Measurements from ENCODE around the gene KDM1A.

KDM1A gene

DNA sequence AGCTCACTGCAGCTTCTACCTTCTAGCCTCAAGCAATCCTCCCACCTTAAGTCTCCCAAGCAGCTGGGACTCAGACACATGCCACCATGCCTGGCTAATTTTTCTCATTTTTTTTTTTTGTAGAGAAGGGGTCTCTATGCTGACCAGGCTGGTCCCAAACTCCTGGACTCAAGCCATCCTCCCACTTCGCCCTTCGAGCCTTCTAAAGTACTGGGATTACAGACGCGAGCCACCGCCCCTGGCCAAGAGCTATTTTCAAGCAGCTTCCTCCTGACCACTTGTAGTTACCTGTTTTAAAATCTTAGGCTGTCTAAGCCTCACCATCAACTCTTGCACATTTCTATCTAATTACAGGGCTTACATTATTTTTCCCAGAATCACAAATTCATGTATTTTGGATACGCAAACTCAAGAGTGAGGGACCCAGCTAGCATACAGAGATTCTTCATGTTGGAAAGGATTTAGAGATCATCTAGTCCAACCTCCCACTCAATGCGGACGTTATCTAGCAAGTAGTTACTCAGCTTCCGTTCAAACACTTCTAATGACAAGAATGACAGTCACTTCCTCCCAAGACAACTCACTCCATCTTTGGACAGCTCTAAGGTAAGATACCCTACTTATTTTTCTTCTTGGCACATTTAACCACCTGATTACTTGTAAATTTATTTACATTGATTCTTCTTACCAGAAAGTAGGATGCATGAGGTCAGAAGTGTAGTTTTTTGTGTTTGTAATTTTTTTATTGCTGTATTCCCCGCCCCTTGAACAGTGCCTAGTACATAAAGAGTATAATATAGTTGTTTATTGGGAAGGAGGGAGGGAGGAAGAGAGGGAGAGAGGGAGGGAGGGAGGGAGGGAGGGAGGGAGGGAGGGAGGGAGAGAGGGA, 84.0 kb downstream of the KDM1A start:
- no peak for DNase-seq (ENCODE audit: low read depth)
- H3K4me3 ChIP-seq (ENCODE audit: control insufficient read depth, low read depth, low read length): no peak overlapping the region
- no peak for TF ChIP-seq CTCF (IDR thresholded peaks at IDR 0.05; ENCODE audit: control insufficient read depth, insufficient read depth, low read depth, low read length, missing control alignments)

- no peak for DNase-seq (ENCODE audit: low read depth)
- no peak for TF ChIP-seq CTCF (IDR thresholded peaks at IDR 0.05; ENCODE audit: control insufficient read depth, insufficient read depth, low read depth, low read length, missing control alignments)
- H3K4me3 ChIP-seq (ENCODE audit: control insufficient read depth, low read depth, low read length): no peak overlapping the region
Measured at GRCh38 chr1:23108918-23109533, 89.8 kb downstream of the KDM1A start.

DNA sequence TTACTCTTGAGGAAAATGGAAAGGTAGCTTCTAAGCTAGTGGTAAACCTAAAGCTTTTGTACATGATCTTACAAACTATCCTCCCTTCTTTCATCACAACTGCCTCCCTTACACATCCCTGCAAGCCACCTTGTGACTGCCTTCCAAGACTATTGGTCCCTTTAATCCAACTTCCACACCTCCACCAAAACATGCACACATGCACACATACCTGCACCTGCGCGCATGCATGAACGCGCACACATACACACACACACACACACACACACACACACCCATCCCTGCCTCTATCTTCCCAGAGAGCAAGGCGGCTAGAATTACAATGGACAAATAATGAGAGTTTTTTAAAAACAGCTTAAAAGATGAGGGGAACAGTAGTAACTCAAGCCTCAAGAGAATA, 91.1 kb downstream of the KDM1A start:
- no peak for DNase-seq (ENCODE audit: low read depth)
- no peak overlapping the region for H3K4me3 ChIP-seq (ENCODE audit: control insufficient read depth, low read depth, low read length)
- no peak for TF ChIP-seq CTCF (IDR thresholded peaks at IDR 0.05; ENCODE audit: control insufficient read depth, insufficient read depth, low read depth, low read length, missing control alignments)

DNA sequence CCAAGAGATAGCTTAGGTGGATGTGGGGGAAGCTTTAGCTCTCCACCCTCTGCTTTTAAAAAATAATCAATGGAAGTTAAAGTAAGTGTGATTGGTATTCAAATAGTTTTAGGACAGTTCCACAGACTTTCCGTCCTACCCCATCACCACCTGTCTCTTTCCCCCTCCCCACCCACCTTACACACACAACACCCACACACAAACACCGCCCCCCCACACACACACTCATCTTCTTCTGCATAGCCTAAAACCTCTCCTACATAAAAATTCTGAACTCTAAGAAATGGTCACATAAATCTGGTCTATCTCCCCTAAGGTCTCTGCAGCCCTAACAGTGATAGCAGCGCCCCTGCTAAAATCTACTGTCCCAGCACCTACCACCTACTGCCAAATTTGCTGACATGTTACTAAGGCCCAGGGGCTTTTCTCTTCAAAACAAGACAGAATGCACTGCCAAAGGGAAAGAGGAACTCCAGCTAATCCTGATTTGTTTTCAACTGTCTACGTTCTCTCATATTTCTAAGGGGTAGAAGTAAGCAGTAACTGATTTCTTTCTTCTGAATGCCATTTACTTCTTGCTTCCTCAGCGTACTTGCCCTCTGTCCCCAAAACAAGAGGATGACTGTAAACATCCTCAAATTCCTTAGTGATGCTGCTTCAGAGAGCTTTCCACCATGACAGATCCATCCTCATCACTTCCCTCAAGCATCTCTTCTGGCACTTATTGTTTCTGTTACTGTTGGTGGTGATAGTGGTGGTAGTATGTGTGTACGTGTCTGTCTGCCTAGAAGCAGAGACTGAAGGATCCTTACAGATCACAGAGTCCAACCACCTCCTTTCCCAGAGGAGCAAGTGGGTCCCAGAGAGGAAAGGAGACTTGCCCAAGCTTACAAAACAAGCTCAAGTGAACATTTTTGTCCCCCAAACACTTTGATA, 92.6 kb downstream of the KDM1A start:
- H3K4me3 ChIP-seq (ENCODE audit: control insufficient read depth, low read depth, low read length): no peak overlapping the region
- no peak for TF ChIP-seq CTCF (IDR thresholded peaks at IDR 0.05; ENCODE audit: control insufficient read depth, insufficient read depth, low read depth, low read length, missing control alignments)
- no peak for DNase-seq (ENCODE audit: low read depth)

DNA sequence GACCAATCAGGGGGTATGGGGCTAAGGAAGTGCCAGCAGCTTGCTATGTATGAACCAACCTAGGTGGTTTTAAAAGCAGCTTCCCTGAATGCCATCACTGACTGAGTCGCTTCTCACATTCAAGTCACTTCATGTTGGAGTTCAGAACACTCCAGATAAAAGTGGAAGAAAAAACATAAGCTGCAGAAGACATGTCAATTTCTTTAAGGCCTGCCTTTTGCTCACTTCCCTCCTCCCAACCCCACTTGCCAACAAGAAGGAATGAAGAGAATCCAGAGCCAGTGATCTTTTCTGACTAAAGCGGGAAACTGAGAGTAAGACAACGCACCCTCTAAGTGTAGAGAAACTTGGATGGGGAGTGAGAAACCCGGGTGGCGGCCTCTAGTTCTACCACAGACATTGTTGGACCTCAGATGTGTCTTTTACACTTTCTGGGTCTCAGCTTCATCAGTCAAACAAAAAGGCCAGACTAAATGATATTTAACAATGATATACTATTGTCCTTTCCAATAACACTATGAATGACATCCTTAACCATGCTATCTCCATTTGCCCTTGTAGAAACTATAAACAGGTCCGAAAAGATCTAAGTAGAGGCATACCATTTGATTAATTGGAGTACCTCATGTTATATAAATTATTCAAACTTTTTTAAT, 95.3 kb downstream of the KDM1A start:
- TF ChIP-seq CTCF (IDR thresholded peaks at IDR 0.05; ENCODE audit: control insufficient read depth, insufficient read depth, low read depth, low read length, missing control alignments): no peak
- H3K4me3 ChIP-seq (ENCODE audit: control insufficient read depth, low read depth, low read length): no peak overlapping the region

More for the DNA sequence above, 95.3 kb downstream of the KDM1A start:
- DNase-seq (ENCODE audit: low read depth): no peak

Data from AG09309 (cell line).